Adrenal gland (tissue), 5 donors: Measurements from ENCODE around the gene ZNF669.

Experiments
- POLR2A ChIP-seq, 2 donors: fragments of 450-650 bp; IDR thresholded peaks; one replicate each; pipeline ENCODE4 v1.6.1; 2017; ENCODE audit warnings: antibody characterized with exemption in 2 of 2, mild to moderate bottlenecking in 2 of 2, moderate library complexity in 1 of 2
- TF ChIP-seq, protein P1 (sequence below), 6 experiments: fragments of 450-650 bp in 4 of 6; fragments of 200-600 bp in 2 of 6; sonication (generic) in 1 of 6; IDR thresholded peaks; 1 replicate in 5 of 6; 2 replicates in 1 of 6; pipeline versions ENCODE4 v1.5.1 to v1.8.0; 2016 to 2021; ENCODE audit warnings: antibody characterized with exemption in 6 of 6, mild to moderate bottlenecking in 2 of 6, moderate library complexity in 1 of 6
- donor health status: DM: no; HTN: no; CAD: no.

DNA sequence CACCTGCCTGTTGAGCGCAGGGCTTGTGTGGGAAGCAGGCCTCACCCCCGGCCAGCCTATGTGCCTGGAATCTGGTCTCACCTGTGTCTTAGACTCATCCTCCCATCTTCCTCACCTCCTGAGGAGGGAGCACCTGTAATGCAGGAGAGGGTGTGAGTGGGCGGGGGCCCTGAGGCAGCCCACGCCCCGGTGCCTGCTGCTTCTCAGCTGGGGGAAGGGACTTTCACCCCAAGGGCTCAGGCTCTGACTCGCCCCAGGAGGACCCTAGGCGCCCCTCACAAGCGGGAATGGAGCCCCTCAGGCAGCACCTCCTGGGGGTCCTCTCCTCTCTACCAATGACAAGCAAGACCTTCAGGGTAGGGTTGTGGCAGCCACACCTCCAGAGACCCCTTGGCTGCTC lies 18.8 kb downstream of the ZNF669 start:
- TF ChIP-seq POLR2A (IDR thresholded peaks at IDR 0.05): no peak
- TF ChIP-seq, protein P1, sequence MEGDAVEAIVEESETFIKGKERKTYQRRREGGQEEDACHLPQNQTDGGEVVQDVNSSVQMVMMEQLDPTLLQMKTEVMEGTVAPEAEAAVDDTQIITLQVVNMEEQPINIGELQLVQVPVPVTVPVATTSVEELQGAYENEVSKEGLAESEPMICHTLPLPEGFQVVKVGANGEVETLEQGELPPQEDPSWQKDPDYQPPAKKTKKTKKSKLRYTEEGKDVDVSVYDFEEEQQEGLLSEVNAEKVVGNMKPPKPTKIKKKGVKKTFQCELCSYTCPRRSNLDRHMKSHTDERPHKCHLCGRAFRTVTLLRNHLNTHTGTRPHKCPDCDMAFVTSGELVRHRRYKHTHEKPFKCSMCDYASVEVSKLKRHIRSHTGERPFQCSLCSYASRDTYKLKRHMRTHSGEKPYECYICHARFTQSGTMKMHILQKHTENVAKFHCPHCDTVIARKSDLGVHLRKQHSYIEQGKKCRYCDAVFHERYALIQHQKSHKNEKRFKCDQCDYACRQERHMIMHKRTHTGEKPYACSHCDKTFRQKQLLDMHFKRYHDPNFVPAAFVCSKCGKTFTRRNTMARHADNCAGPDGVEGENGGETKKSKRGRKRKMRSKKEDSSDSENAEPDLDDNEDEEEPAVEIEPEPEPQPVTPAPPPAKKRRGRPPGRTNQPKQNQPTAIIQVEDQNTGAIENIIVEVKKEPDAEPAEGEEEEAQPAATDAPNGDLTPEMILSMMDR (IDR thresholded peaks at IDR 0.05): no peak
